Measurements from ENCODE around the gene CEP72.
"Not testable (repeated sequence)": the region's sequence is repeated elsewhere in the genome, so short reads cannot be mapped to it uniquely, and the experiment has no call there.

Gene CEP72

GRCh38 chr5:603081-603998 is 8.8 kb upstream of the CEP72 start:
- H3K9me3 Mint-ChIP-seq = peaks cover 10% of the 10 kb centered on the region
- no peaks in the 10 kb centered on the region for H3K4me1 Mint-ChIP-seq
- DNase-seq = no peak
- no peak overlapping the region for H3K4me3 Mint-ChIP-seq
- TF ChIP-seq CTCF (IDR thresholded peaks at IDR 0.05) = no peak
- no peaks in the 10 kb centered on the region for H3K36me3 Mint-ChIP-seq (ENCODE audit: low read depth)
- H3K27ac Mint-ChIP-seq = no peak overlapping the region
- peaks cover 52% of the 10 kb centered on the region for H3K27me3 Mint-ChIP-seq (ENCODE audit: low read depth, poor library complexity)

DNA sequence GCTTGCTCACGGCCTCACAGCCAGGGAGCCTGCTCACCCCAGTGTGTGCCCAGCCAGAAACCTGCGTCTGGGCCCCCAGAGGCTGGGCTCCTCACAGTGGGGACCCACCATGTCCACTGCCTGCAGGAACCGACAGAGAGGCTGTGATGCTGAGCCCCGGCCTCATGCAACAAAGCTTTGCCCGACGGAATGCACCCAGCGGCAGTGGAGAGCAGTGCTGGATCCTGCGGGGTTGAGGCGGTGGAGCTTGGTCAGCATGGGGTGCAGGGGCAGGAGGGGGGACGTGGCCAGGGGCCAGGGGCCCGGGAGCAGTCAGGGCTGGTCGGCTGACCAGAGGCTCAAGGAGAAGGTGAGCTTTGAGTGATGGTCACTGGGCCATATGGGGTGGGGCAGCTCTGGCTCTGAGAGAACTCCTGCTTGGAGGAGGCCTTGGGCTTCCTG is 7.7 kb upstream of the CEP72 start:
- Mint-ChIP-seq H3K9me3 (peaks cover 10% of the 10 kb centered on the region), H3K4me1 (no peaks in the 10 kb centered on the region), H3K36me3 (ENCODE audit: low read depth) (no peaks in the 10 kb centered on the region), H3K4me3 (no peak overlapping the region), H3K27ac (no peak overlapping the region), H3K27me3 (ENCODE audit: low read depth, poor library complexity) (peaks cover 41% of the 10 kb centered on the region)
- DNase-seq = no peak
- no peak for TF ChIP-seq CTCF (IDR thresholded peaks at IDR 0.05)

GRCh38 chr5:605090-605489 is 7.0 kb upstream of the CEP72 start:
- H3K36me3 Mint-ChIP-seq (ENCODE audit: low read depth); H3K27ac Mint-ChIP-seq; H3K4me3 Mint-ChIP-seq; H3K4me1 Mint-ChIP-seq; H3K9me3 Mint-ChIP-seq; DNase-seq: not testable (repeated sequence)
- peaks cover 35% of the 10 kb centered on the region for H3K27me3 Mint-ChIP-seq (ENCODE audit: low read depth, poor library complexity)

- TF ChIP-seq CTCF (IDR thresholded peaks at IDR 0.05) = no peak
- Mint-ChIP-seq H3K36me3 (ENCODE audit: low read depth) (no peaks in the 10 kb centered on the region), H3K4me1 (peaks cover 8% of the 10 kb centered on the region), H3K9me3 (peaks cover 4% of the 10 kb centered on the region), H3K4me3 (no peak overlapping the region), H3K27ac (no peak overlapping the region), H3K27me3 (ENCODE audit: low read depth, poor library complexity) (peaks cover 33% of the 10 kb centered on the region)
- no peak for DNase-seq
Measured at GRCh38 chr5:606061-606460, 6.1 kb upstream of the CEP72 start.

DNA sequence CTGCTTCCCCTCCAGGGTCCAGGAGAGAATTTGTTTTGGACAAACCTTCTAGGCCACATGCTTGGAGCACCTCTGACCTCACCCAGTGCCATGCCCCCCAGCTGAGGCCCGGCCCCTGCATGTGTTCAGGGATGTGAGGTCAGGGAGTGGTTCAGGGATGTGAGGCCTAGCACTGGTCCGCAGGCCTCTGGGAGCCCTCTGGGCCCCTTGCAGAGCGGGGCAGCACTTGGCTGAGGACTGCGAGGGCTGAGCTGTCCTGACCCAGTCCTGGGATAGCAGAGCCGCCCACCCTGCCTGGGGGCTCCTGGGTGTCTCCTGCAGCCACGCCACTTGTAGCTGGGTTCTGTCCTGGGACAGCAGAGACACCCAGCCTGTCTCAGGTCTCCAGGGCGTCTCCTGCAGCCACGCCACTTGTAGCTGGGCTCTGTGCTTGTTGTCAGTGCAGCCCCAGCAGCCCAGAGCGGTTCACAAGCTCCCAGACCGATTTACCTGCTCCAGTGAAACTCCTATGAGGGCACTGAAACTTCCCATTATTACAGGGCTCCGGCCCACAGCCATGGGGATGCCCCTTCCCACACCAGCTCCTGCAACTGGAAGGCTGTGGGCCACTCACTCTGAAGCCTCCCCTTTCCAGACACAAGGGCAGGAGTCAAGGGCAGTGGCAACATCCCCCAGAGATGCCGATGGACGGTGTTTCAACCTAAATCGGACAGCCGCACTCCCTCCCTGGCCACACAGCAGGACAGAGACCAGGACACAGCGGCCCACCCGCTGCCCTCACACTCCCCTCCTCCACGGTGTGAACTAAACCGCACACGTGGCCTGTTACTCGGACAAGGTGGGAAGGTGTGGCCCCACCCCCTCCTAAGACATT is 5.4 kb upstream of the CEP72 start:
- H3K27me3 Mint-ChIP-seq (ENCODE audit: low read depth, poor library complexity) = peaks cover 29% of the 10 kb centered on the region
- peaks cover 13% of the 10 kb centered on the region for H3K4me1 Mint-ChIP-seq
- H3K4me3 Mint-ChIP-seq = no peak overlapping the region
- peaks cover 4% of the 10 kb centered on the region for H3K9me3 Mint-ChIP-seq
- no peak for TF ChIP-seq CTCF (IDR thresholded peaks at IDR 0.05)
- no peak for DNase-seq
- no peaks in the 10 kb centered on the region for H3K36me3 Mint-ChIP-seq (ENCODE audit: low read depth)
- no peak overlapping the region for H3K27ac Mint-ChIP-seq
